K562 (cell line): ENCODE data around the gene RSPH9. TPM values are rescaled to one million over a fixed set of nuclear protein-coding genes. Genes with fewer than 3 reads are reported as not detected.

Experiments
- ARID1B ChIP-seq: fragments of 450-650 bp; IDR thresholded peaks from 2 replicates; pipeline ENCODE4 v1.6.1; 2016; ENCODE audit warnings: antibody characterized with exemption, mild to moderate bottlenecking, inconsistent platforms
- BMI1 ChIP-seq: fragments of 150-350 bp; IDR thresholded peaks from 2 replicates; pipeline ENCODE4 v1.6.1; 2014; ENCODE audit warnings: low read length
- CEBPB ChIP-seq: fragments of 450-650 bp; IDR thresholded peaks from 2 replicates; pipeline ENCODE4 v1.6.1; 2016; ENCODE audit warnings: missing genetic modification characterization, missing compliant biosample characterization
- CREBBP ChIP-seq: IDR thresholded peaks from one replicate; pipeline ENCODE4 v1.6.1; 2012; ENCODE audit warnings: low read depth, mild to moderate bottlenecking, control low read depth, inconsistent platforms, low read length
- E2F5 ChIP-seq: sonication (generic); formaldehyde crosslinking; IDR thresholded peaks from 2 replicates; pipeline ENCODE4 v1.8.0; 2022; ENCODE audit warnings: mild to moderate bottlenecking, missing genetic modification reagents
- FOS ChIP-seq: IDR thresholded peaks from 3 replicates; pipeline ENCODE4 v1.6.1; 2011; ENCODE audit not compliant: insufficient read length; ENCODE audit errors: extremely low read depth
- HDAC1 ChIP-seq, 2 experiments: fragments of 450-650 bp; IDR thresholded peaks; 2 replicates each; pipeline ENCODE4 v1.6.1; 2016 to 2017; ENCODE audit warnings: inconsistent platforms in 1 of 2, mild to moderate bottlenecking in 1 of 2, moderate library complexity in 1 of 2
- HNRNPLL ChIP-seq: fragments of 200-400 bp; formaldehyde crosslinking; IDR thresholded peaks from 2 replicates; pipeline ENCODE4 v1.6.1; 2017; ENCODE audit warnings: low read length, low read depth, mild to moderate bottlenecking; ENCODE audit not compliant: poor library complexity, severe bottlenecking
- MAFK ChIP-seq: IDR thresholded peaks from 2 replicates; pipeline ENCODE4 v1.6.1; 2011; ENCODE audit warnings: low read length, improper control_type of control experiment
- MBD2 ChIP-seq: sonication (generic); IDR thresholded peaks from 2 replicates; pipeline ENCODE4 v1.6.1; 2016; ENCODE audit warnings: low read depth, borderline replicate concordance
- MYBL2 ChIP-seq, 2 experiments: fragments of 450-650 bp in 1 of 2; sonication (generic) in 1 of 2; formaldehyde crosslinking in 1 of 2; IDR thresholded peaks; 2 replicates each; pipeline versions ENCODE4 v1.6.1 to v1.8.1; 2017 to 2022; ENCODE audit warnings: borderline replicate concordance in 1 of 2, inconsistent platforms in 1 of 2, low read depth in 1 of 2, mild to moderate bottlenecking in 1 of 2, missing genetic modification reagents in 1 of 2, moderate library complexity in 1 of 2
- NR4A1 ChIP-seq, 2 experiments: fragments of 250-450 bp in 1 of 2; fragments of 450-650 bp in 1 of 2; sonication (Bioruptor Pico) in 1 of 2; IDR thresholded peaks; 2 replicates each; pipeline versions ENCODE4 v1.4.0 to v1.6.1; 2016 to 2020; ENCODE audit warnings: mild to moderate bottlenecking in 2 of 2, missing compliant biosample characterization in 1 of 2, missing genetic modification characterization in 1 of 2, moderate library complexity in 1 of 2
- RBM22 ChIP-seq: fragments of 200-400 bp; formaldehyde crosslinking; IDR thresholded peaks from 2 replicates; pipeline ENCODE4 v1.6.1; 2018; ENCODE audit warnings: low read length, low read depth; ENCODE audit not compliant: poor library complexity, severe bottlenecking
- RFX1 ChIP-seq: fragments of 450-650 bp; IDR thresholded peaks from 2 replicates; pipeline ENCODE4 v1.6.1; 2016; ENCODE audit warnings: mild to moderate bottlenecking, moderate library complexity
- TARDBP ChIP-seq: fragments of 450-650 bp; IDR thresholded peaks from 2 replicates; pipeline ENCODE4 v1.6.1; 2016
- TBP ChIP-seq: optimal IDR thresholded peaks from 2 replicates; pipeline ENCODE3; 2011; ENCODE audit warnings: low read depth, low read length, improper control_type of control experiment
- XRCC3 ChIP-seq: fragments of 450-650 bp; IDR thresholded peaks from 2 replicates; pipeline ENCODE4 v1.6.1; 2017; ENCODE audit warnings: mild to moderate bottlenecking, moderate library complexity
- ZC3H8 ChIP-seq: fragments of 450-650 bp; IDR thresholded peaks from 2 replicates; pipeline ENCODE4 v1.6.1; 2017
- ZNF143 ChIP-seq: sonication (generic); formaldehyde crosslinking; IDR thresholded peaks from 2 replicates; pipeline ENCODE4 v1.9.0; 2022; ENCODE audit warnings: mild to moderate bottlenecking, missing genetic modification reagents
- ZNF639 ChIP-seq, 2 experiments: fragments of 200-800 bp in 1 of 2; sonication (Bioruptor generic) in 1 of 2; sonication (generic) in 1 of 2; formaldehyde crosslinking in 1 of 2; IDR thresholded peaks in 1 of 2; conservative IDR thresholded peaks in 1 of 2; 2 replicates each; pipeline versions ENCODE4 v1.5.0 to v1.6.1; 2016 to 2020; ENCODE audit warnings: missing compliant biosample characterization in 1 of 2, missing genetic modification characterization in 1 of 2, missing genetic modification reagents in 1 of 2
- ZNF696 ChIP-seq: fragments of 250-450 bp; sonication (Bioruptor Pico); conservative IDR thresholded peaks from 2 replicates; pipeline ENCODE4 v1.4.0; 2020; ENCODE audit warnings: mild to moderate bottlenecking, moderate library complexity
- ZNF79 ChIP-seq: fragments of 250-450 bp; sonication (Bioruptor Pico); IDR thresholded peaks from 2 replicates; pipeline ENCODE4 v1.4.0; 2020; ENCODE audit warnings: low read depth, mild to moderate bottlenecking, moderate library complexity
- polyA plus RNA-seq, 8 experiments: library from polyadenylated mRNA; depleted of rRNA in 4 of 8; stranded (reverse) in 5 of 8; unstranded in 3 of 8; fragments of >200 nt; fragmentation: Nextera tagmentation in 2 of 8; fragmentation: Illumina TruSeq in 1 of 8; extraction: Ambion mirVana in 2 of 8; extraction: Trizol in 1 of 8; gene quantifications; 2 replicates each; pipeline versions ENCODE4 v1.2.1 to v1.2.3, GENCODE V29; 2011 to 2014; ENCODE audit warnings: inconsistent platforms in 1 of 8, missing spikeins in 1 of 8
- total RNA-seq, 7 experiments: library from RNA; depleted of rRNA in 6 of 7; stranded (reverse); fragments of >200 nt in 6 of 7; fragmentation: Illumina TruSeq in 2 of 7; extraction: Trizol in 2 of 7; gene quantifications; 2 replicates each; pipeline versions ENCODE4 v1.2.1 to v1.2.3, GENCODE V29; 2011 to 2021; ENCODE audit warnings: low replicate concordance in 1 of 7

RSPH9 gene
- total and polyA plus RNA-seq, 9 of the 15 experiments (the other 6 are each of a cell fraction or from before 2014, with no cell fraction given): 0.05 to 0.60 (median 0.39) TPM; not detected in 6

GRCh38 chr6:43628393-43629103 is 16.3 kb upstream of the RSPH9 start (continued):
- TF ChIP-seq CREBBP: no peak
- no peak for TF ChIP-seq XRCC3
- TF ChIP-seq E2F5 (CRISPR knock-in tag): peak; percentile 80; the same call in 1 of the 2 replicates
- TF ChIP-seq RFX1: no peak
- TF ChIP-seq ZNF79: 0 out of 2 replicates have a peak, but pooled peaks have one; percentile 20
- no peak for TF ChIP-seq ZNF143 (CRISPR knock-in tag)
- TF ChIP-seq MAFK: no peak
- no peak for TF ChIP-seq HNRNPLL
- no peak for TF ChIP-seq FOS
- TF ChIP-seq RBM22: peak; percentile 0
- peak; percentile 74 for TF ChIP-seq ARID1B
- peak in 1 of 2 experiments; percentile 81; a peak in 2 of 4 replicates for TF ChIP-seq HDAC1 (IDR thresholded peaks at IDR 0.05)
- TF ChIP-seq MBD2: no peak
- TF ChIP-seq BMI1: no peak
- TF ChIP-seq TARDBP: peak; percentile 94; the same call in 1 of the 2 replicates
- no peak for TF ChIP-seq ZC3H8
- TF ChIP-seq ZNF639 (CRISPR knock-in tag; conservative IDR thresholded peaks at IDR 0.05 in 1 of 2, IDR thresholded peaks at IDR 0.05 in 1 of 2): no peak; a peak in 1 of 4 replicates
- peak; percentile 84; the same call in 1 of the 2 replicates for TF ChIP-seq NR4A1 (CRISPR knock-in tag; IDR thresholded peaks at IDR 0.05)
- peak; percentile 58 for TF ChIP-seq NR4A1 (tag; IDR thresholded peaks at IDR 0.05)
- no peak for TF ChIP-seq ZNF696
- TF ChIP-seq TBP: peak; percentile 55
- TF ChIP-seq CEBPB (tag): no peak
- no peak; the same call in 1 of the 2 replicates for TF ChIP-seq MYBL2 (IDR thresholded peaks at IDR 0.05; ENCODE audit: low read depth)
- TF ChIP-seq MYBL2 (CRISPR knock-in tag; IDR thresholded peaks at IDR 0.05; ENCODE audit: borderline replicate concordance): no peak
